ENCODE measurements around the gene ORM2. TPM values are rescaled to one million over a fixed set of nuclear protein-coding genes. Genes with fewer than 3 reads are reported as not detected.

Gene ORM2
- total RNA-seq, 1 donor from 2014 or later = 0.64 TPM

GRCh38 chr9:114287763-114288192 lies 41.9 kb upstream of the ORM2 start:
- no peaks in the 10 kb centered on the region for H3K36me3 ChIP-seq
- intact Hi-C loops (cut with DNase I) = no loop called here
- no peak for TF ChIP-seq CTCF (IDR thresholded peaks at IDR 0.05)
- H3K4me3 ChIP-seq = no peak overlapping the region
- H3K27ac ChIP-seq = no peak overlapping the region
- H3K4me1 ChIP-seq = peaks cover 0 to 4% of the 10 kb centered on the region in 2 donors
- no peaks in the 10 kb centered on the region for H3K9me3 ChIP-seq
- H3K27me3 ChIP-seq = no peaks in the 10 kb centered on the region
- peak; percentile 1 to 52 for DNase-seq (ENCODE audit: low spot score in 2 of 2)

- intact Hi-C loops (cut with DNase I) = no loop called here
- DNase-seq (ENCODE audit: low spot score in 2 of 2) = peak in 1 of 2 donors; percentile 60
- TF ChIP-seq CTCF (IDR thresholded peaks at IDR 0.05) = no peak
- Histone ChIP-seq H3K4me3 (no peak overlapping the region), H3K36me3 (no peaks in the 10 kb centered on the region), H3K27ac (no peak overlapping the region), H3K27me3 (no peaks in the 10 kb centered on the region), H3K9me3 (no peaks in the 10 kb centered on the region), H3K4me1 (peaks cover 0 to 4% of the 10 kb centered on the region in 2 donors)
Observed at GRCh38 chr9:114288193-114289091, 41.2 kb upstream of the ORM2 start.

- no peak for TF ChIP-seq CTCF (IDR thresholded peaks at IDR 0.05)
- peaks cover 0 to 4% of the 10 kb centered on the region in 2 donors for H3K4me1 ChIP-seq
- no peaks in the 10 kb centered on the region for H3K27me3 ChIP-seq
- H3K27ac ChIP-seq = no peak overlapping the region
- intact Hi-C loops (cut with DNase I) = no loop called here
- no peaks in the 10 kb centered on the region for H3K36me3 ChIP-seq
- peak in 1 of 2 donors; percentile 58 for DNase-seq (ENCODE audit: low spot score in 2 of 2)
- H3K9me3 ChIP-seq = no peaks in the 10 kb centered on the region
- no peak overlapping the region for H3K4me3 ChIP-seq
Observed at GRCh38 chr9:114289106-114289505, 40.6 kb upstream of the ORM2 start.

- DNase-seq (ENCODE audit: low spot score in 2 of 2) = peak in 1 of 2 donors; percentile 58
- H3K36me3 ChIP-seq = peaks cover 5 to 6% of the 10 kb centered on the region in 2 donors
- no peak overlapping the region for H3K27ac ChIP-seq
- H3K4me1 ChIP-seq = peaks cover 0 to 4% of the 10 kb centered on the region in 2 donors
- no peak overlapping the region for H3K4me3 ChIP-seq
- H3K27me3 ChIP-seq = no peaks in the 10 kb centered on the region
- TF ChIP-seq CTCF (IDR thresholded peaks at IDR 0.05) = no peak
- peaks cover 2 to 4% of the 10 kb centered on the region in 2 donors for H3K9me3 ChIP-seq
- intact Hi-C loops (cut with DNase I) = no loop called here
Observed at GRCh38 chr9:114289571-114290481, 39.8 kb upstream of the ORM2 start.

GRCh38 chr9:114290561-114290986 lies 39.1 kb upstream of the ORM2 start:
- Histone ChIP-seq H3K9me3 (peaks cover 4 to 6% of the 10 kb centered on the region in 2 donors), H3K4me3 (no peak overlapping the region), H3K4me1 (no peaks in the 10 kb centered on the region), H3K27me3 (no peaks in the 10 kb centered on the region), H3K36me3 (peaks cover 9 to 13% of the 10 kb centered on the region in 2 donors), H3K27ac (no peak overlapping the region)
- no peak for TF ChIP-seq CTCF (IDR thresholded peaks at IDR 0.05)
- intact Hi-C loops (cut with DNase I) = no loop called here
- DNase-seq (ENCODE audit: low spot score in 2 of 2) = peak in 1 of 2 donors; percentile 51

Data from ascending aorta (tissue), 2 donors.